NCI-H2107 treated with DMSO at 0.1 percent for 48 hours (cell line): ENCODE measurements around the gene LRRFIP1.
A peak's percentile ranks its signal among the peaks of the same experiment; 100 is the strongest.
"Not testable (repeated sequence)": the region's sequence is repeated elsewhere in the genome, so short reads cannot be mapped to it uniquely, and the experiment has no call there.

Experiments used
- DNase-seq: peaks from one replicate; lab custom pipeline; 2025; ENCODE audit not compliant: unreplicated experiment; lab: John Stamatoyannopoulos, UW

LRRFIP1 gene

GRCh38 chr2:237682856-237683670 lies 55.7 kb downstream of the LRRFIP1 start:
- no peak for DNase-seq

GRCh38 chr2:237685408-237685807 lies 58.0 kb downstream of the LRRFIP1 start:
- DNase-seq = no peak

GRCh38 chr2:237686659-237687136 lies 59.3 kb downstream of the LRRFIP1 start:
- no peak for DNase-seq

GRCh38 chr2:237688081-237688480 lies 60.7 kb downstream of the LRRFIP1 start:
- no peak for DNase-seq

- DNase-seq = not testable (repeated sequence)
Measured at GRCh38 chr2:237688541-237688940, 61.2 kb downstream of the LRRFIP1 start.

GRCh38 chr2:237689336-237690131 lies 62.1 kb downstream of the LRRFIP1 start:
- DNase-seq = no peak

GRCh38 chr2:237691029-237691907 lies 63.9 kb downstream of the LRRFIP1 start:
- no peak for DNase-seq

- DNase-seq = no peak
Measured at GRCh38 chr2:237691908-237692600, 64.7 kb downstream of the LRRFIP1 start.

- no peak for DNase-seq
Measured at GRCh38 chr2:237692601-237693290, 65.4 kb downstream of the LRRFIP1 start.

- no peak for DNase-seq
Measured at GRCh38 chr2:237693291-237693994, 66.1 kb downstream of the LRRFIP1 start.

GRCh38 chr2:237694415-237695194 lies 67.2 kb downstream of the LRRFIP1 start:
- no peak for DNase-seq

GRCh38 chr2:237695201-237695780 lies 67.9 kb downstream of the LRRFIP1 start:
- no peak for DNase-seq

GRCh38 chr2:237696461-237696860 lies 69.1 kb downstream of the LRRFIP1 start:
- DNase-seq = no peak

- no peak for DNase-seq
Measured at GRCh38 chr2:237697586-237698357, 70.4 kb downstream of the LRRFIP1 start.

GRCh38 chr2:237698358-237698694 lies 70.9 kb downstream of the LRRFIP1 start:
- no peak for DNase-seq

- no peak for DNase-seq
Measured at GRCh38 chr2:237699870-237700511, 72.6 kb downstream of the LRRFIP1 start.

- peak; percentile 64 for DNase-seq
Measured at GRCh38 chr2:237700512-237701032, 73.2 kb downstream of the LRRFIP1 start.
